Measurements from ENCODE around the gene FANK1.

Gene FANK1

GRCh38 chr10:125992254-125992653 lies 95.9 kb downstream of the FANK1 start:
- no peak for DNase-seq

- no peak for DNase-seq
These were observed 98.2 kb downstream of the FANK1 start for GRCh38 chr10:125994601-125995000.

GRCh38 chr10:125995726-125996304 lies 99.5 kb downstream of the FANK1 start:
- no peak for DNase-seq

- no peak for DNase-seq
These were observed 101.2 kb downstream of the FANK1 start for GRCh38 chr10:125997586-125997985.

GRCh38 chr10:125999694-126000093 lies 103.3 kb downstream of the FANK1 start:
- no peak for DNase-seq

GRCh38 chr10:126001576-126001975 lies 105.2 kb downstream of the FANK1 start:
- DNase-seq: no peak

- DNase-seq: no peak
These were observed 108.4 kb downstream of the FANK1 start for GRCh38 chr10:126004752-126005151.

- DNase-seq: no peak
These were observed 109.9 kb downstream of the FANK1 start for GRCh38 chr10:126006264-126006663.

GRCh38 chr10:126006906-126007305 lies 110.5 kb downstream of the FANK1 start:
- no peak for DNase-seq

- no peak for DNase-seq
These were observed 113.3 kb downstream of the FANK1 start for GRCh38 chr10:126009650-126010049.

GRCh38 chr10:126011995-126012394 lies 115.6 kb downstream of the FANK1 start:
- DNase-seq: no peak

GRCh38 chr10:126012485-126012884 lies 116.1 kb downstream of the FANK1 start:
- no peak for DNase-seq

- no peak for DNase-seq
These were observed 117.3 kb downstream of the FANK1 start for GRCh38 chr10:126013489-126014281.

- no peak for DNase-seq
These were observed 117.9 kb downstream of the FANK1 start for GRCh38 chr10:126014309-126014708.

- DNase-seq: no peak
These were observed 119.0 kb downstream of the FANK1 start for GRCh38 chr10:126015413-126015812.

- DNase-seq: no peak
These were observed 119.9 kb downstream of the FANK1 start for GRCh38 chr10:126016156-126016805.

GRCh38 chr10:126016882-126017281 lies 120.5 kb downstream of the FANK1 start:
- DNase-seq: no peak

GRCh38 chr10:126017961-126018560 lies 121.7 kb downstream of the FANK1 start:
- no peak for DNase-seq

- DNase-seq: no peak
These were observed 125.6 kb downstream of the FANK1 start for GRCh38 chr10:126021833-126022500.

GRCh38 chr10:126022841-126023240 lies 126.5 kb downstream of the FANK1 start:
- DNase-seq: no peak

GRCh38 chr10:126027692-126028091 lies 131.3 kb downstream of the FANK1 start:
- DNase-seq: no peak

GRCh38 chr10:126029999-126030398 lies 133.6 kb downstream of the FANK1 start:
- DNase-seq: no peak

- no peak for DNase-seq
These were observed 138.2 kb downstream of the FANK1 start for GRCh38 chr10:126034586-126034985.
